Activated CD8-positive, alpha-beta memory T cell treated with anti-CD3 and anti-CD28 coated beads for 24 hours (primary cell): ENCODE data around the gene MAGI1.
"Not testable (repeated sequence)": the region's sequence is repeated elsewhere in the genome, so short reads cannot be mapped to it uniquely, and the experiment has no call there.

ENCODE experiments used
- DNase-seq: peaks from one replicate; pipeline ENCODE4 v3.0.0-alpha.2; 2020

Gene MAGI1

DNA sequence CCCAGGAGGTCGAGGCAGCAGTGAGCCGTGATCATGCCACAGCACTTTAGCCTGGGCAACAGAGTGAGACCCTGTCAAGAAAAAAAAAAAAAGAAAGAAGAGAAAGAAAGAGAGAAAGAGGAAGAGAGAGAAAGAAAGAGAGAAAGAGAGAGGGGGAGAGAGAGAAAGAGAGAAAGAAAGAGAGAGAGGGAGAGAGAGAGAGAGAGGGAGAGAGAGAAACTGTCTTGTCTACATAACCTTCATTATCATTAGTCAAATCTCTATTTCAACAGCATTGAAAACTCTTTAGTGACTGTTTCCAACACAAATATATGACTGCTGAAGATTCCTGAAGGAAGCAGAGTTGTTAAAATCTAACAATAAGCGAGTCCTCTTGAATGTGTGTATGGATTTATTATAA is 304.3 kb downstream of the MAGI1 start:
- DNase-seq: no peak

DNA sequence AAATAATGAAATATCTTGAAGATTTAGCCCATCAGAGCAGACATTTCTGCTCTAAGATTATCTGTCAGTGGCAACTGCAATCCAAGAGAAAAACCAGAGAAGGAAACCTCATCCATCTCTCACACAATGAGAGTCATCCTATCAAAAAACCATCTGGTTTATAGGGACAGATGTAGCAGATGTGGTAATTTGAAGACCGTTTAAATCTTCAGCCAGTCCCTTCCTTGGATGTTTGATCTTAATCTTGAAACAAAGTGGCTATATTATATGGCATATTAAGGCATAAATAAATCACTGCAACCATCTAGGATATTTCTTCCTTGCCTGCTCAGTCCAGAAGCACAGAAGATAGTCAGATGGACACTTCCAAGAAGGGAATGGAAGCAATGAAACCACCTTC is 305.3 kb downstream of the MAGI1 start:
- no peak for DNase-seq

GRCh38 chr3:65732051-65732935 is 306.4 kb downstream of the MAGI1 start:
- no peak for DNase-seq

DNA sequence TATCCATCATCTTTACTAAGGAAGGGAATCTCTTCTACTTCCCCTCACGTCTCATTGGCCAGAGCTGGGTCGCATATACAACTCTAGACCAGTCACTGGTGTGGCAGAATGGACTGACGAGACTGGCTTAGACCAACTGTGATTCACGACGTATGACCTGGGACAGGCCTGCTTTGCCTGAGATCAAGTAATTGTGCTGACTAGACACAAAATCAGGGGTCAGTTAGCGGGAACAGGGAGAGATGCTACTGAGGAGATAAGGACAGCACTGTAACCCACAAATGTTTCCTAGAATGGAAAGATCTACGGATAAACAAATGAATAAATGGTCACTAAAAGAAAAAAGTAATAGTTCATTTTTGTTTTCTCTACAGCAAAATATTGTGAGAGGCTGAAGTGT is 308.3 kb downstream of the MAGI1 start:
- no peak for DNase-seq

DNA sequence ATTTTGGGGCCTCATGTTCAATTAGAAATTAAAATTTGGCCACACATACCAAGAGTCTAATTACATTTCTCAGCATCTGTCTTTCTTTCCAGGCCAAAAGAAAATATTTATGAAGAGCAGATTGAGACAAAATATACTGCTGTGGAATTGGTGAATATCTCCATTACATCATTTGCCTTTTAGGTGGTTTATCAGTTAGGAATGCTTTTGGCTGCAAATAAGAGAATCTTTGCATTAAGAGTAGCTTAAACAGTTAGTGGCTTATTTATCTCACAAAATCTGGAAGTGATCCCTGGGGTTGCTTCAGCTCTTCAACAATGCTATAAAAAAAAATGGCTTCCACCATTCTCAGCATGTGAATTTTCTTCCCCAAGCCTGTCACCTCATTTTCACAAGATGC is 308.7 kb downstream of the MAGI1 start:
- no peak for DNase-seq

GRCh38 chr3:65729555-65729954 is 309.2 kb downstream of the MAGI1 start:
- no peak for DNase-seq

GRCh38 chr3:65728138-65728537 is 310.6 kb downstream of the MAGI1 start:
- DNase-seq: no peak

GRCh38 chr3:65723985-65724384 is 314.7 kb downstream of the MAGI1 start:
- DNase-seq: no peak

GRCh38 chr3:65723011-65723410 is 315.7 kb downstream of the MAGI1 start:
- DNase-seq: no peak

DNA sequence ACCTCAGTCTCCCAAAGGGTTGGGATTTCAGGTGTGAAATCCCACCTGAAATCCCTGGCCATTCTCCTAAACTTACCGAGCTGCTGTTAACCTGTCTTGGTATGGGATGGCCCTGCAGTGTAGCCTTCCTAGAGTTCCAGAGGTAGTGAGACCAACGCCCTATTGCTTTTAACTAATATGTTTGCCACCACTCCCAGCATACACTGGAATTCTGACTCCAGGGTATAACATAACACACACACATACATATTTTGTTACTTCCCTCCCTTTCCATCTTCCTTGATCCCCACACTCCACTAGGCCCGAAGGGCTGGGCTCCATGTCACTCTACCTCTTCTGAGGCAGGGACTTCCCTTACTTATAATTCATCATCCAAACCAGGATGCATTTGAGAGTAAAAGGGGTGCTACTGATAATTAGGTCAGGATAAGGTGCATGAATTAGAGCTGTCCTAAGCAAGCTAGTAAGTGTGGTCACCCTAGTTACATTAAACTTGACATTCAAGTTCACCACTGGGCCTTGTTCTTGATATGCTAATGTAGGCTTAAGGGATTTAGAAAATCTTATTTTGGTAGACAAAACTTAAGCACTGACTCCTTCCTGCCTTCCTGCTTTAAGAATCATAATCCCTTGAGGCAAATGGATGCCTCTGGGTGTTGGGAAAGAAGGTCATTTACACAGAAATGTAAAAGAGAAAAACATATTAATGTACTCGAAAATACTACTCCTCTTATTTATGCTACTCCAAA is 317.6 kb downstream of the MAGI1 start:
- DNase-seq: no peak

- not testable (repeated sequence) for DNase-seq
These were observed 319.1 kb downstream of the MAGI1 start for GRCh38 chr3:65719639-65720038.

DNA sequence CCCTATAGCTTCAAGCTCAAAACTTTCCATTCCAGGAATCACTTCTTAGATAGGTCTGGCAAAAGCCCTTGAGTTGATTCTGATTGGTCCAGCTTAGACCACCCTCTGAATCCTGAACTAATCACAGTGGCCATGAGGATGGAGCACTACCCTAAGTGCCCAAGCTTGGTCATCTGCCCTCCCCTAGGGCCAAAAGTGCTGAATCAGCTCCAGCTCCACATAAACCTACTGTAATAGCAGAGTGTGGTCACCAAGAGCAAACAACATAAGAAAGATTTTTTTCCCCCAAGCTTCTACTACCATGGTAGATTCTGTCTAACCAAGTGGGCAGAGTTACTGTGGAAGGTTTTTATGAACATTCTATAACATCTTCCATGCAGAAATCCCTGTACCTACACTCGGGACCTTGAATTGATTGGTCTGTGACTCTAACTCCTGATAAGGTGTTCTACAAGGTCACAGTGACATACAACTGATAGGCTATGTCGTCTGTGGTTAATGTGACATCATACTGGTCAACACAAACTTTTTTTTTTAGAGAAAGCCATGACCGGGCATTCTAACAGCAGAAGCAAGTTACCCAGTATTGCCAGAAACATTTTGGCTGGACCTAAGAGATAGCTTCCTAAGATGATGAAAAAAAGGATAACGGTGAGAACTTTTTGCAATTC is 320.9 kb downstream of the MAGI1 start:
- DNase-seq: no peak

- DNase-seq: no peak
These were observed 322.5 kb downstream of the MAGI1 start for GRCh38 chr3:65716071-65716751.

GRCh38 chr3:65714134-65714533 is 324.6 kb downstream of the MAGI1 start:
- no peak for DNase-seq

DNA sequence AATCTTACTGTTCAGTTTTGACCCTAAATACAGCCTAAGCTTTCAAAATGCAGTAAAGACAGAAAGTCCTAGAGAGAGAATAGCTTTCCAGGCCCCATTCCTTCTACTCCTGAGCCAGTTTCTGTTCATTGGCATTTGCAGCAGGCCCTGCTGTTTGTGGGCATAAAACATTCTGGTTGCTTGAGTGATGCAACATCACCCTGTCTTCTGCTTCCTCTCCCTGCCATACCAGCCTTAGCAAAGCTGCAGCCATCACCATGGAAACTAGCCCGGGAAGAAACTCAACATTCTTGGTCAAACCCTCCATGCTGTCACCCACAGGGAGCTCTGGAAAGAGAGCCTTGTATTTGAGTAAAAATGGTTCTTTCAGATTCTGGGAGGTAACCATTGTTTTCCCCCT is 325.7 kb downstream of the MAGI1 start:
- no peak for DNase-seq

DNA sequence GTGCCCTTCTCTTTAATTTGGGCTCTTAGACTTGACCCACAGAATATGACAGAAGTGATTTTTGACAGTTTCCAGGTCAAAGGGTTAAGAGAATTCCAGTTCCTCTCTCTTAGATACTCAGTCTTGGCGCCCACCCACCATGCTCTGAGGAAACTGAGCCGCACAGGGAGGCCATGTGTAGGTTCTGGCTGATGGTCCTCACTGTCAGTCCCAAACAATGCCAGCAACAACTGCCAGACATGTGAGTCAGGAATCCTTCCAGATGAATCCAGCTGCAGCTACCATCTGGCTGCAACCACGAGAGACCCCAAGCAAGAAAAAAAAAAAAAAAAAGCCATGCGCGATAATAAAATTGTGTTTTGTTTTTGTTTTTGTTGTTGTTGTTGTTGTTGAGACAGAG is 326.6 kb downstream of the MAGI1 start:
- DNase-seq: no peak

- DNase-seq: no peak
These were observed 331.7 kb downstream of the MAGI1 start for GRCh38 chr3:65706776-65707568.

- no peak for DNase-seq
These were observed 332.4 kb downstream of the MAGI1 start for GRCh38 chr3:65706301-65706700.

GRCh38 chr3:65703820-65704219 is 334.9 kb downstream of the MAGI1 start:
- DNase-seq: no peak

DNA sequence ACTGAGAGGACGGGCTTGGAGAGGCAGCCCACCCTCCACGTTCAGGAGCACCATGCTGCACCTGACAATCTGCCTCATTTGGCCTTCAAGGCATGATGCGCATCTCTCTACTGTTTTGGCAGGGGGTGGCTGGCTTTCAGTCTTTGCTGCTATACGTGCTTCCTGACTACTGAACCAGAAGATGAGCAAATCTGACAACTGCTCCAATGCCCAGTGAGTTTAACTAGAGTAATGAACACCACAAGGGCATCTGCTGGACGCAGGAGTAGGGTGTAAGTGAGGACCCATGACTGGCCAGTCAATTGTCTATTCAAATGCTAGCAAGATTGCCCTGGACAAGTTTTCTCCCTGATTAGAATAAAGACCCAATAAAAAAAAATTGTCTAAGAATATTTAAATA is 335.7 kb downstream of the MAGI1 start:
- DNase-seq: no peak

GRCh38 chr3:65702202-65702601 is 336.5 kb downstream of the MAGI1 start:
- no peak for DNase-seq

DNA sequence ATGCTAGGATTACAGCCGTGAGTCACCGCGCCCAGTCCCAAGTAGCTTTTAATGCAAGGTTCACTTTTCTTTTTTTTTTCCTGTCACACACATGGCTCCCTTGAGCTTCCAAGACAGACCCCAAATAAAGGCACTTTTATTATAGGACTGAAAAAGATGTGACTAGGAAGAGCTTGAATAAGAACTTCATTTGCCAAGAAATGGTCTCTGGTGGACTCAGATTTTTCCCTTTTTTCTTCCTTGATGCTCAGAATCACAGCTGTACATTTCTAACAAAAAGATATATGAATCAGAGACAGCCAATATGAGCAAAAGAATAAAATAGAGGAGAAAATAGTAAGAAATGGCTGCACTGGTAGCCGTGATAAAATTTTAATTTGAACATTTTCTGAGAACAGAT is 337.2 kb downstream of the MAGI1 start:
- no peak for DNase-seq
